GM23338 (cell line): Measurements from ENCODE around the gene SOAT1.

Experiments
- CREB1 ChIP-seq: fragments of 250-450 bp; sonication (Bioruptor Pico); IDR thresholded peaks from 2 replicates; pipeline ENCODE4 v1.5.0; 2020; ENCODE audit warnings: low read depth, mild to moderate bottlenecking, moderate library complexity
- EZH2 ChIP-seq: fragments of 200-600 bp; sonication (generic); IDR thresholded peaks from one replicate; pipeline ENCODE4 v1.8.0; 2017; ENCODE audit warnings: antibody characterized with exemption, mild to moderate bottlenecking, low read depth; ENCODE audit not compliant: unreplicated experiment
- EZH2phosphoT487 ChIP-seq: fragments of 200-600 bp; sonication (generic); IDR thresholded peaks from one replicate; pipeline ENCODE4 v1.8.1; 2018; ENCODE audit warnings: antibody characterized with exemption; ENCODE audit not compliant: unreplicated experiment
- JUNB ChIP-seq: IDR thresholded peaks from one replicate; pipeline ENCODE4 v1.6.1; 2016; ENCODE audit warnings: antibody characterized with exemption; ENCODE audit not compliant: unreplicated experiment
- NANOG ChIP-seq: IDR thresholded peaks from 2 replicates; pipeline ENCODE4 v1.6.1; 2016; ENCODE audit warnings: antibody characterized with exemption, borderline replicate concordance
- POLR2AphosphoS5 ChIP-seq: IDR thresholded peaks from 2 replicates; pipeline ENCODE4 v1.6.1; 2016; ENCODE audit warnings: antibody characterized with exemption, low read depth
- REST ChIP-seq: IDR thresholded peaks from one replicate; pipeline ENCODE4 v1.6.1; 2018; ENCODE audit warnings: antibody characterized with exemption; ENCODE audit not compliant: unreplicated experiment
- STAT1 ChIP-seq: IDR thresholded peaks from one replicate; pipeline ENCODE4 v1.6.1; 2016; ENCODE audit warnings: antibody characterized with exemption; ENCODE audit not compliant: unreplicated experiment
- ZNF331 ChIP-seq: fragments of 250-450 bp; sonication (Bioruptor Pico); IDR thresholded peaks from 2 replicates; pipeline ENCODE4 v1.5.0; 2020; ENCODE audit warnings: low read depth, mild to moderate bottlenecking, moderate library complexity
- ZNF462 ChIP-seq: fragments of 250-450 bp; sonication (Bioruptor Pico); IDR thresholded peaks from 2 replicates; pipeline ENCODE4 v1.5.0; 2020; ENCODE audit warnings: mild to moderate bottlenecking, moderate library complexity
- TF ChIP-seq, protein P1 (sequence below), 2 experiments: fragments of 200-600 bp in 1 of 2; sonication (generic) in 1 of 2; conservative IDR thresholded peaks; 2 replicates each; pipeline versions ENCODE4 v1.5.1 to v1.6.1; 2016 to 2017; ENCODE audit warnings: antibody characterized with exemption in 2 of 2, low read depth in 2 of 2, mild to moderate bottlenecking in 2 of 2, moderate library complexity in 1 of 2

GRCh38 chr1:179380299-179380698 lies 86.7 kb downstream of the SOAT1 start:
- TF ChIP-seq EZH2, result no peak
- TF ChIP-seq, protein P1, sequence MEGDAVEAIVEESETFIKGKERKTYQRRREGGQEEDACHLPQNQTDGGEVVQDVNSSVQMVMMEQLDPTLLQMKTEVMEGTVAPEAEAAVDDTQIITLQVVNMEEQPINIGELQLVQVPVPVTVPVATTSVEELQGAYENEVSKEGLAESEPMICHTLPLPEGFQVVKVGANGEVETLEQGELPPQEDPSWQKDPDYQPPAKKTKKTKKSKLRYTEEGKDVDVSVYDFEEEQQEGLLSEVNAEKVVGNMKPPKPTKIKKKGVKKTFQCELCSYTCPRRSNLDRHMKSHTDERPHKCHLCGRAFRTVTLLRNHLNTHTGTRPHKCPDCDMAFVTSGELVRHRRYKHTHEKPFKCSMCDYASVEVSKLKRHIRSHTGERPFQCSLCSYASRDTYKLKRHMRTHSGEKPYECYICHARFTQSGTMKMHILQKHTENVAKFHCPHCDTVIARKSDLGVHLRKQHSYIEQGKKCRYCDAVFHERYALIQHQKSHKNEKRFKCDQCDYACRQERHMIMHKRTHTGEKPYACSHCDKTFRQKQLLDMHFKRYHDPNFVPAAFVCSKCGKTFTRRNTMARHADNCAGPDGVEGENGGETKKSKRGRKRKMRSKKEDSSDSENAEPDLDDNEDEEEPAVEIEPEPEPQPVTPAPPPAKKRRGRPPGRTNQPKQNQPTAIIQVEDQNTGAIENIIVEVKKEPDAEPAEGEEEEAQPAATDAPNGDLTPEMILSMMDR (conservative IDR thresholded peaks at IDR 0.05; ENCODE audit: low read depth in 2 of 2), result no peak
- TF ChIP-seq CREB1, result no peak
- no peak for TF ChIP-seq STAT1
- TF ChIP-seq POLR2AphosphoS5, result no peak
- TF ChIP-seq NANOG, result no peak
- no peak for TF ChIP-seq ZNF462
- TF ChIP-seq REST, result no peak
- no peak for TF ChIP-seq EZH2phosphoT487
- no peak for TF ChIP-seq ZNF331
- TF ChIP-seq JUNB, result no peak
